HG03457 (cell line): Measurements from ENCODE around the gene CHSY3.
A peak's percentile ranks its signal among the peaks of the same experiment; 100 is the strongest.

ENCODE experiments used
- ATAC-seq: cut with Tn5 transposase; IDR thresholded peaks from one replicate; pipeline ENCODE4 v1.9.1; 2021; ENCODE audit warnings: moderate number of reproducible peaks; ENCODE audit not compliant: unreplicated experiment

Gene CHSY3

GRCh38 chr5:129945028-129945427 lies 40.8 kb downstream of the CHSY3 start:
- no peak for ATAC-seq

GRCh38 chr5:129945774-129946270 lies 41.6 kb downstream of the CHSY3 start:
- no peak for ATAC-seq

- no peak for ATAC-seq
Measured at GRCh38 chr5:129951039-129951438, 46.8 kb downstream of the CHSY3 start.

GRCh38 chr5:129958581-129958980 lies 54.3 kb downstream of the CHSY3 start:
- no peak for ATAC-seq

GRCh38 chr5:129960831-129961230 lies 56.6 kb downstream of the CHSY3 start:
- no peak for ATAC-seq

GRCh38 chr5:129962506-129962905 lies 58.2 kb downstream of the CHSY3 start:
- ATAC-seq: no peak

- ATAC-seq: no peak
Measured at GRCh38 chr5:129963359-129963758, 59.1 kb downstream of the CHSY3 start.

- ATAC-seq: no peak
Measured at GRCh38 chr5:129966071-129966470, 61.8 kb downstream of the CHSY3 start.

- no peak for ATAC-seq
Measured at GRCh38 chr5:129971714-129972113, 67.4 kb downstream of the CHSY3 start.

GRCh38 chr5:129972465-129973141 lies 68.3 kb downstream of the CHSY3 start:
- no peak for ATAC-seq

GRCh38 chr5:129973716-129974426 lies 69.6 kb downstream of the CHSY3 start:
- no peak for ATAC-seq

- peak; percentile 88 for ATAC-seq
Measured at GRCh38 chr5:129977810-129978209, 73.5 kb downstream of the CHSY3 start.

- ATAC-seq: no peak
Measured at GRCh38 chr5:129978270-129978669, 74.0 kb downstream of the CHSY3 start.

GRCh38 chr5:129988453-129988852 lies 84.2 kb downstream of the CHSY3 start:
- no peak for ATAC-seq

- no peak for ATAC-seq
Measured at GRCh38 chr5:129991780-129992179, 87.5 kb downstream of the CHSY3 start.

- ATAC-seq: no peak
Measured at GRCh38 chr5:129996896-129997295, 92.6 kb downstream of the CHSY3 start.

- ATAC-seq: no peak
Measured at GRCh38 chr5:130000460-130000859, 96.2 kb downstream of the CHSY3 start.

GRCh38 chr5:130002183-130002582 lies 97.9 kb downstream of the CHSY3 start:
- ATAC-seq: no peak

GRCh38 chr5:130002876-130003275 lies 98.6 kb downstream of the CHSY3 start:
- ATAC-seq: no peak

- ATAC-seq: no peak
Measured at GRCh38 chr5:130011986-130012385, 107.7 kb downstream of the CHSY3 start.

GRCh38 chr5:130017173-130017572 lies 112.9 kb downstream of the CHSY3 start:
- no peak for ATAC-seq

GRCh38 chr5:130018641-130019040 lies 114.4 kb downstream of the CHSY3 start:
- no peak for ATAC-seq
